ENCODE results near the gene HCN1. TPM values are rescaled to one million over a fixed set of nuclear protein-coding genes. Genes with fewer than 3 reads are reported as not detected.
"Not testable (repeated sequence)": the region's sequence is repeated elsewhere in the genome, so short reads cannot be mapped to it uniquely, and the experiment has no call there.

HCN1 gene
- total and polyA plus RNA-seq, 2 of the 4 experiments (the other 2 are of a cell fraction), result not detected

- H2BK20ac ChIP-seq (ENCODE audit: low read depth, low read length), result no peak overlapping the region
- no peak overlapping the region for H4K91ac ChIP-seq (ENCODE audit: insufficient read depth, low read depth, low read length)
- no peak overlapping the region for H2BK5ac ChIP-seq (ENCODE audit: low read depth, low read length, poor library complexity, severe bottlenecking)
- no peak overlapping the region for H3K4ac ChIP-seq (ENCODE audit: low read depth, low read length)
- H4K20me1 ChIP-seq (ENCODE audit: insufficient read depth, low read length), result no peaks in the 10 kb centered on the region
- H2BK15ac ChIP-seq (ENCODE audit: low read depth, low read length), result no peak overlapping the region
- H3K9me1 ChIP-seq (ENCODE audit: insufficient read depth, low read length), result no peaks in the 10 kb centered on the region
- no peak overlapping the region for H3K27ac ChIP-seq (ENCODE audit: insufficient read depth, low read length)
- H3K56ac ChIP-seq (ENCODE audit: extremely low read depth, insufficient read depth, low read length), result no peak overlapping the region
- no peak overlapping the region for H2AFZ ChIP-seq (replicated peaks; ENCODE audit: low read length, poor library complexity)
- no peak overlapping the region for H4K5ac ChIP-seq (ENCODE audit: low read depth, low read length)
- dilution Hi-C loops (cut with HindIII; ENCODE audit: low sequenced_read_pairs, unreplicated experiment) (no loop called here), intact Hi-C loops (cut with micrococcal nuclease) (no loop called here), in situ Hi-C loops (cut with MboI; ENCODE audit: low sequenced_read_pairs) (no loop called here)
- DNase-seq (no peak), ATAC-seq (ENCODE audit: low read depth) (no peak)
- no peak overlapping the region for H3K18ac ChIP-seq (ENCODE audit: low read depth, low read length)
- ChIA-PET CTCF (no interaction called here), POLR2A (ENCODE audit: unreplicated experiment) (no interaction called here)
- no peaks in the 10 kb centered on the region for H3K4me1 ChIP-seq (ENCODE audit: control insufficient read depth, insufficient read depth, low read length)
- no peak overlapping the region for H3K9ac ChIP-seq (ENCODE audit: low read depth, low read length)
- no peak overlapping the region for H3K4me3 ChIP-seq (ENCODE audit: insufficient read depth, low read depth, low read length)
- no peak overlapping the region for H2AK9ac ChIP-seq (replicated peaks; ENCODE audit: low read depth, low read length, poor library complexity)
- no peaks in the 10 kb centered on the region for H3K79me1 ChIP-seq (ENCODE audit: low read depth in 1 of 2, low read length in 2 of 2)
- no peak overlapping the region for H2AK5ac ChIP-seq (ENCODE audit: low read depth, low read length)
- H4K8ac ChIP-seq (ENCODE audit: low read depth in 2 of 2, low read length in 2 of 2), result no peak overlapping the region
- no peak overlapping the region for H3K23ac ChIP-seq (ENCODE audit: low read depth, low read length)
- no TSS peak for BruUV-seq (replicated peaks)
- no peaks in the 10 kb centered on the region for H3K9me3 ChIP-seq (ENCODE audit: control insufficient read depth, insufficient read depth, low read length)
- no peaks in the 10 kb centered on the region for H3K36me3 ChIP-seq (ENCODE audit: control insufficient read depth, insufficient read depth, low read length)
- H3K27me3 ChIP-seq (ENCODE audit: control insufficient read depth, insufficient read depth, low read length), result no peaks in the 10 kb centered on the region
- H3K4me2 ChIP-seq (ENCODE audit: low read depth, low read length), result no peak overlapping the region
- TF ChIP-seq CHD1 (IDR thresholded peaks at IDR 0.05; ENCODE audit: low read depth, low read length) (no peak), POLR2A (IDR thresholded peaks at IDR 0.05; ENCODE audit: low read depth, low read length) (no peak), SMC3 (IDR thresholded peaks at IDR 0.05; ENCODE audit: low read depth, low read length) (no peak), MXI1 (IDR thresholded peaks at IDR 0.05; ENCODE audit: borderline replicate concordance, low read depth, low read length) (no peak), FOS (IDR thresholded peaks at IDR 0.05; ENCODE audit: low read depth, low read length) (no peak), RAD21 (IDR thresholded peaks at IDR 0.05; ENCODE audit: low read length) (no peak), RFX5 (IDR thresholded peaks at IDR 0.05; ENCODE audit: low read depth, low read length) (no peak), USF2 (IDR thresholded peaks at IDR 0.05; ENCODE audit: low read depth, low read length) (no peak), BHLHE40 (IDR thresholded peaks at IDR 0.05; ENCODE audit: low read depth, low read length) (no peak)
- H3K14ac ChIP-seq (replicated peaks; ENCODE audit: low read depth, low read length), result no peak overlapping the region
- no peak overlapping the region for H2BK120ac ChIP-seq (ENCODE audit: low read depth, low read length)
These were observed 99.9 kb downstream of the HCN1 start for GRCh38 chr5:45596320-45596719.

GRCh38 chr5:45586001-45586400 is 110.2 kb downstream of the HCN1 start:
- POLR2A ChIA-PET (ENCODE audit: unreplicated experiment); H2BK15ac ChIP-seq (ENCODE audit: low read depth, low read length): not testable (repeated sequence)

More at GRCh38 chr5:45586001-45586400, 110.2 kb downstream of the HCN1 start:
- H2BK5ac ChIP-seq (ENCODE audit: low read depth, low read length, poor library complexity, severe bottlenecking); ATAC-seq (ENCODE audit: low read depth); H3K9me3 ChIP-seq (ENCODE audit: control insufficient read depth, insufficient read depth, low read length); intact Hi-C loops (cut with micrococcal nuclease); H4K20me1 ChIP-seq (ENCODE audit: insufficient read depth, low read length); H4K8ac ChIP-seq (ENCODE audit: low read depth in 2 of 2, low read length in 2 of 2); H3K27me3 ChIP-seq (ENCODE audit: control insufficient read depth, insufficient read depth, low read length); H2BK120ac ChIP-seq (ENCODE audit: low read depth, low read length); H3K4ac ChIP-seq (ENCODE audit: low read depth, low read length); H2AK5ac ChIP-seq (ENCODE audit: low read depth, low read length); H3K23ac ChIP-seq (ENCODE audit: low read depth, low read length); in situ Hi-C loops (cut with MboI; ENCODE audit: low sequenced_read_pairs); H2BK20ac ChIP-seq (ENCODE audit: low read depth, low read length); H3K14ac ChIP-seq (replicated peaks; ENCODE audit: low read depth, low read length); DNase-seq; H3K36me3 ChIP-seq (ENCODE audit: control insufficient read depth, insufficient read depth, low read length); H3K9me1 ChIP-seq (ENCODE audit: insufficient read depth, low read length); H4K91ac ChIP-seq (ENCODE audit: insufficient read depth, low read depth, low read length); CTCF ChIA-PET; H3K4me3 ChIP-seq (ENCODE audit: insufficient read depth, low read depth, low read length); H3K9ac ChIP-seq (ENCODE audit: low read depth, low read length); H3K27ac ChIP-seq (ENCODE audit: insufficient read depth, low read length); H4K5ac ChIP-seq (ENCODE audit: low read depth, low read length); H2AK9ac ChIP-seq (replicated peaks; ENCODE audit: low read depth, low read length, poor library complexity); H3K56ac ChIP-seq (ENCODE audit: extremely low read depth, insufficient read depth, low read length); H3K18ac ChIP-seq (ENCODE audit: low read depth, low read length); BruUV-seq (replicated peaks); H3K4me2 ChIP-seq (ENCODE audit: low read depth, low read length); H2AFZ ChIP-seq (replicated peaks; ENCODE audit: low read length, poor library complexity); H3K79me1 ChIP-seq (ENCODE audit: low read depth in 1 of 2, low read length in 2 of 2); dilution Hi-C loops (cut with HindIII; ENCODE audit: low sequenced_read_pairs, unreplicated experiment); H3K4me1 ChIP-seq (ENCODE audit: control insufficient read depth, insufficient read depth, low read length): not testable (repeated sequence)
- 20% methylated on average over 1 of the region's 8 CpGs; no CpG with 5 or more reads in 1 of the 2 experiments for WGBS, 2 experiments (ENCODE audit: extremely low coverage in 2 of 2, insufficient read length in 1 of 2)

All from IMR-90 (cell line).